HepG2 (cell line): ENCODE measurements around the gene GRB10. TPM values are rescaled to one million over a fixed set of nuclear protein-coding genes. Genes with fewer than 3 reads are reported as not detected.

Source experiments
- ATAC-seq: fragments of 200-7000 bp; cut with Tn5 transposase; 3 replicates; pipeline ENCODE4 v1.9.1; 2020; ENCODE audit warnings: mild to moderate bottlenecking, moderate library complexity
- BruUV-seq: library from RNA; stranded (reverse); fragments of 400-500 nt; replicated peaks from 2 replicates; lab custom pipeline; 2021; lab: Mats Ljungman, UMichigan
- CTCF ChIA-PET: fragments of 300-600 bp; formaldehyde crosslinking; extraction: SDS; loops from one replicate; lab custom pipeline; 2021; ENCODE audit warnings: low total read pairs, inconsistent platforms, low intra/inter-chr PET ratio; lab: Yijun Ruan, JAX
- POLR2A ChIA-PET: fragments of 350-600 bp; sonication (Branson Sonifier 250); formaldehyde crosslinking; loops from one replicate; lab custom pipeline; 2020; ENCODE audit warnings: antibody characterized with exemption, inconsistent platforms; lab: Yijun Ruan, JAX
- DNase-seq: peaks from one replicate; pipeline ENCODE4 v3.0.0-alpha.2; 2015; ENCODE audit warnings: low spot score
- FAIRE-seq: peaks from 3 replicates; lab custom pipeline; 2011; peaks lifted over from hg19 to GRCh38; lab: Jason Lieb, UNC
- H2AFZ ChIP-seq: one replicate; pipeline ENCODE4 v1.6.1; 2011; ENCODE audit warnings: low read length, inconsistent platforms
- H3K27ac ChIP-seq: fragments of 300-600 bp; 3 replicates; pipeline ENCODE4 v1.8.0; 2011; ENCODE audit warnings: mixed run types, mild to moderate bottlenecking, mixed read lengths, low read length, inconsistent platforms; ENCODE audit not compliant: insufficient read depth; ENCODE audit errors: extremely low read length
- H3K27me3 ChIP-seq, 2 experiments: fragments of 200-600 bp in 1 of 2; 2 replicates in 1 of 2; 3 replicates in 1 of 2; pipeline versions ENCODE4 v1.6.0 to v1.8.0; 2011; ENCODE audit warnings: low read length in 2 of 2, mild to moderate bottlenecking in 2 of 2, moderate library complexity in 2 of 2, inconsistent platforms in 1 of 2; ENCODE audit not compliant: insufficient read depth in 2 of 2, control insufficient read depth in 1 of 2
- H3K36me3 ChIP-seq, 2 experiments: fragments of 200-600 bp in 1 of 2; replicated peaks in 1 of 2; 2 replicates in 1 of 2; 3 replicates in 1 of 2; pipeline versions ENCODE4 v1.5.1 to v1.8.0; 2011; ENCODE audit warnings: low read length in 2 of 2, inconsistent platforms in 1 of 2; ENCODE audit not compliant: insufficient read depth in 2 of 2, control insufficient read depth in 1 of 2
- H3K4me1 ChIP-seq: 2 replicates; pipeline ENCODE4 v1.5.1; 2012; ENCODE audit warnings: low read length, inconsistent platforms; ENCODE audit not compliant: insufficient read depth
- H3K4me2 ChIP-seq: 2 replicates; pipeline ENCODE4 v1.6.0; 2011; ENCODE audit warnings: low read depth, low read length, inconsistent platforms
- H3K4me3 ChIP-seq, 3 experiments: fragments of 200-600 bp in 1 of 3; sonication (generic), shearing (Covaris generic) in 1 of 3; replicated peaks in 1 of 3; 2 replicates each; pipeline ENCODE4 v1.5.1; 2011 to 2016; ENCODE audit warnings: low read length in 3 of 3, inconsistent platforms in 2 of 3, low read depth in 2 of 3, mild to moderate bottlenecking in 2 of 3, control low read depth in 1 of 3, mixed read lengths in 1 of 3; ENCODE audit not compliant: insufficient read depth in 1 of 3
- H3K79me2 ChIP-seq: one replicate; pipeline ENCODE4 v1.6.1; 2011; ENCODE audit warnings: low read length, inconsistent platforms; ENCODE audit not compliant: insufficient read depth
- H3K9ac ChIP-seq: 2 replicates; pipeline ENCODE4 v1.6.0; 2011; ENCODE audit warnings: mild to moderate bottlenecking, low read depth, low read length, inconsistent platforms; ENCODE audit not compliant: insufficient read depth
- H3K9me3 ChIP-seq: 2 replicates; pipeline ENCODE4 v1.5.1; 2012; ENCODE audit warnings: mild to moderate bottlenecking, low read length
- H4K20me1 ChIP-seq: 2 replicates; pipeline ENCODE4 v1.6.0; 2011; ENCODE audit warnings: inconsistent platforms, mild to moderate bottlenecking, low read length, moderate library complexity; ENCODE audit not compliant: insufficient read depth
- CHCHD3 ChIP-seq: sonication (generic); formaldehyde crosslinking; IDR thresholded peaks from 2 replicates; pipeline ENCODE4 v1.8.0; 2022; ENCODE audit warnings: mild to moderate bottlenecking, missing genetic modification reagents, moderate library complexity
- ETS1 ChIP-seq: sonication (generic); formaldehyde crosslinking; IDR thresholded peaks from 2 replicates; pipeline ENCODE4 v1.4.0; 2020; ENCODE audit warnings: missing genetic modification reagents
- GTF2F1 ChIP-seq: fragments of 150-350 bp; IDR thresholded peaks from 2 replicates; pipeline ENCODE4 v1.6.1; 2014; ENCODE audit warnings: low read length
- KLF6 ChIP-seq: IDR thresholded peaks from 2 replicates; pipeline ENCODE4 v1.8.0; 2016; ENCODE audit warnings: missing biosample characterization, missing genetic modification reagents
- PAF1 ChIP-seq: IDR thresholded peaks from 2 replicates; pipeline ENCODE4 v1.6.1; 2016; ENCODE audit warnings: missing genetic modification reagents, missing compliant biosample characterization
- RAD21 ChIP-seq: fragments of 450-650 bp; formaldehyde crosslinking; IDR thresholded peaks from 2 replicates; pipeline ENCODE4 v1.5.0; 2020; ENCODE audit warnings: mild to moderate bottlenecking
- SSRP1 ChIP-seq: IDR thresholded peaks from 2 replicates; pipeline ENCODE4 v1.6.1; 2016; ENCODE audit warnings: control low read depth
- ZBTB44 ChIP-seq: sonication (generic); formaldehyde crosslinking; IDR thresholded peaks from 2 replicates; pipeline ENCODE4 v1.4.0; 2020; ENCODE audit warnings: missing genetic modification reagents
- ZNF207 ChIP-seq: fragments of 450-650 bp; IDR thresholded peaks from 2 replicates; pipeline ENCODE4 v1.6.1; 2016; ENCODE audit warnings: antibody characterized with exemption, borderline replicate concordance
- ZNF430 ChIP-seq: sonication (generic); formaldehyde crosslinking; IDR thresholded peaks from 2 replicates; pipeline ENCODE4 v1.9.0; 2021; ENCODE audit warnings: mild to moderate bottlenecking, missing genetic modification reagents
- ZNF460 ChIP-seq: sonication (generic); formaldehyde crosslinking; IDR thresholded peaks from 2 replicates; pipeline ENCODE4 v1.5.1; 2020; ENCODE audit warnings: missing genetic modification reagents, mild to moderate bottlenecking, borderline replicate concordance
- ZNF740 ChIP-seq: sonication (generic); formaldehyde crosslinking; IDR thresholded peaks from 2 replicates; pipeline ENCODE4 v1.4.0; 2020; ENCODE audit warnings: missing genetic modification reagents
- ZNF781 ChIP-seq: sonication (generic); formaldehyde crosslinking; IDR thresholded peaks from 2 replicates; pipeline ENCODE4 v1.5.1; 2020; ENCODE audit warnings: borderline replicate concordance, mild to moderate bottlenecking, missing genetic modification reagents; ENCODE audit errors: not compliant biosample characterization
- WGBS: methylation state at CpG from one replicate; pipeline ENCODE4 v1.1.6; 2017; ENCODE audit warnings: low lambda C conversion rate; 5-methylcytosine and 5-hydroxymethylcytosine counted together
- in situ Hi-C: cut with HindIII; loops from 2 replicates; pipeline ENCODE4 v1.10.0; 2017; ENCODE audit warnings: low pct_unique_long_range_greater_than_20kb; ENCODE audit not compliant: extremely low pct_ligation_motif_present
- intact Hi-C: fragments of 100-400 bp; cut with micrococcal nuclease; formaldehyde crosslinking; loops from one replicate; pipeline ENCODE4 v1.10.0; 2022; ENCODE audit not compliant: unreplicated experiment
- polyA plus RNA-seq, 8 experiments: library from polyadenylated mRNA; depleted of rRNA in 3 of 8; stranded (reverse) in 7 of 8; unstranded in 1 of 8; fragments of >200 nt; fragmentation: Illumina TruSeq in 4 of 8; extraction: Trizol in 4 of 8; gene quantifications; 2 replicates each; pipeline versions ENCODE4 v1.2.1 to v1.2.3, GENCODE V29; 2011 to 2016; ENCODE audit warnings: low read depth in 4 of 8, missing spikeins in 1 of 8, mixed read lengths in 1 of 8; ENCODE audit not compliant: insufficient read depth in 1 of 8
- total RNA-seq, 5 experiments: library from RNA; depleted of rRNA; stranded (reverse); fragments of >200 nt; fragmentation: Illumina TruSeq; extraction: Trizol; gene quantifications; 2 replicates each; pipeline ENCODE4 v1.2.3, GENCODE V29; 2016; ENCODE audit warnings: low read depth in 1 of 5
- TF ChIP-seq, protein P1 (sequence below), 2 experiments: sonication (generic) in 1 of 2; formaldehyde crosslinking in 1 of 2; IDR thresholded peaks; 2 replicates each; pipeline versions ENCODE4 v1.5.1 to v1.6.1; 2011 to 2020; ENCODE audit warnings: borderline replicate concordance in 1 of 2, low read depth in 1 of 2, low read length in 1 of 2, mild to moderate bottlenecking in 1 of 2, missing genetic modification reagents in 1 of 2, moderate library complexity in 1 of 2
- TF ChIP-seq, protein P2 (sequence below): sonication (generic); formaldehyde crosslinking; IDR thresholded peaks from 2 replicates; pipeline ENCODE4 v1.5.0; 2020; ENCODE audit warnings: mild to moderate bottlenecking, missing genetic modification reagents

Gene GRB10
- total and polyA plus RNA-seq, 2 of the 13 experiments (the other 11 are each of a cell fraction or from before 2014, with no cell fraction given) = 4.0 to 6.8 TPM

DNA sequence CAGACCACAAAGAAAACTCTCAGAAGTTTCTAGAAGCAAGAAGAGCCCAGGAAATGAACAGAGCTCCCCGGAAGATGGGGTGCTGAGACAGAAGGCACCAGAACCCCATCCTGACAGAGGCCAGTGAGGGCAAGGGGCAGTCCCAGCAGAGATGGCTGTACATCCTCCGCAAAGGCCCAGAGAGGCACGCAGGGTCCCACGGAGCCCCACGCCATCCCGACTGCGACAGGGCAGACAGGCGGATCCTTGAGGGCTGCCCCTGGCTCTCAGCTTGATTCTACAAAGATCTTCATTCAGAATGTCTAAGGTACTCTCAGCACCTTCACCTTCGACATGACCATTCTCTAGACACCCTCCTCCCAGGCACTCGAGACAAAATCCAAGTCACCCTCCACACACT is 109.6 kb downstream of the GRB10 start (continued):
- TF ChIP-seq, protein P1, sequence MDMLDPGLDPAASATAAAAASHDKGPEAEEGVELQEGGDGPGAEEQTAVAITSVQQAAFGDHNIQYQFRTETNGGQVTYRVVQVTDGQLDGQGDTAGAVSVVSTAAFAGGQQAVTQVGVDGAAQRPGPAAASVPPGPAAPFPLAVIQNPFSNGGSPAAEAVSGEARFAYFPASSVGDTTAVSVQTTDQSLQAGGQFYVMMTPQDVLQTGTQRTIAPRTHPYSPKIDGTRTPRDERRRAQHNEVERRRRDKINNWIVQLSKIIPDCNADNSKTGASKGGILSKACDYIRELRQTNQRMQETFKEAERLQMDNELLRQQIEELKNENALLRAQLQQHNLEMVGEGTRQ (IDR thresholded peaks at IDR 0.05; ENCODE audit: low read depth, low read length) = no peak
- TF ChIP-seq, protein P1 (CRISPR knock-in tag; IDR thresholded peaks at IDR 0.05; ENCODE audit: borderline replicate concordance) = no peak
- TF ChIP-seq CHCHD3 (CRISPR knock-in tag) = no peak
- TF ChIP-seq ETS1 (CRISPR knock-in tag) = no peak
- no peak for TF ChIP-seq GTF2F1
- TF ChIP-seq PAF1 (CRISPR knock-in tag) = no peak
- TF ChIP-seq SSRP1 = no peak
- no peak for TF ChIP-seq ZNF430 (CRISPR knock-in tag)
- no peak for TF ChIP-seq ZNF781 (CRISPR knock-in tag)

DNA sequence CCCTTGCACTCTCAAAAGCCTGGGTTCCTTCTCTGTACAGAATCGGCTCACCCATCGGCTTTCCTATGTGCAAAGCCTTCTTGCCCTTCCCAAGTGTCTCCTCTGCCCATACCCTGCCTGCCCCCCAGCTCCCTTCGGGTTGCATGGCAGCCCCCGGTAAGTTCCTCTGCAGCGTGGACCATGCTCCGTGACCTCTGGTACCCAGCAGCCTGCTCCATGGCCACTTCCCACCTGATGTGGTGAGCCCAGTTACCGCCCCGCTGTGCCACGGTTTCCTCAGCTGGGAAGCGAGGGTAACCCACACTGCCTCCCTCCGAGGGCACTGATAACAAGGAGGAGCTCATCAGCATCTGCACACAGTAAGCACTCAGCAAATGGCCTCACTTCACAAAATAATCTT is 110.7 kb downstream of the GRB10 start:
- no peaks in the 10 kb centered on the region for H3K79me2 ChIP-seq
- no peak overlapping the region for H3K4me2 ChIP-seq
- no peaks in the 10 kb centered on the region for H3K9me3 ChIP-seq
- no peaks in the 10 kb centered on the region for H3K36me3 ChIP-seq
- no peak for ATAC-seq
- H3K27me3 ChIP-seq = no peaks in the 10 kb centered on the region
- 74% methylated on average over 11 of the region's 11 CpGs for WGBS
- no peak overlapping the region for H3K27ac ChIP-seq
- H3K4me3 ChIP-seq = no peak overlapping the region
- no peak for DNase-seq
- FAIRE-seq = no peak
- BruUV-seq = no TSS peak
- H4K20me1 ChIP-seq = no peaks in the 10 kb centered on the region
- no peak overlapping the region for H2AFZ ChIP-seq
- CTCF ChIA-PET = no interaction called here
- H3K4me1 ChIP-seq = peaks cover 7% of the 10 kb centered on the region
- intact Hi-C loops (no loop called here), in situ Hi-C loops (no loop called here)
- POLR2A ChIA-PET = no interaction called here
- H3K9ac ChIP-seq = no peak overlapping the region
- TF ChIP-seq ZBTB44 (CRISPR knock-in tag) (no peak), ZNF207 (no peak), RAD21 (CRISPR knock-in tag) (no peak), KLF6 (CRISPR knock-in tag) (no peak), ZNF740 (no peak), ZNF460 (no peak)
- TF ChIP-seq, protein P2, sequence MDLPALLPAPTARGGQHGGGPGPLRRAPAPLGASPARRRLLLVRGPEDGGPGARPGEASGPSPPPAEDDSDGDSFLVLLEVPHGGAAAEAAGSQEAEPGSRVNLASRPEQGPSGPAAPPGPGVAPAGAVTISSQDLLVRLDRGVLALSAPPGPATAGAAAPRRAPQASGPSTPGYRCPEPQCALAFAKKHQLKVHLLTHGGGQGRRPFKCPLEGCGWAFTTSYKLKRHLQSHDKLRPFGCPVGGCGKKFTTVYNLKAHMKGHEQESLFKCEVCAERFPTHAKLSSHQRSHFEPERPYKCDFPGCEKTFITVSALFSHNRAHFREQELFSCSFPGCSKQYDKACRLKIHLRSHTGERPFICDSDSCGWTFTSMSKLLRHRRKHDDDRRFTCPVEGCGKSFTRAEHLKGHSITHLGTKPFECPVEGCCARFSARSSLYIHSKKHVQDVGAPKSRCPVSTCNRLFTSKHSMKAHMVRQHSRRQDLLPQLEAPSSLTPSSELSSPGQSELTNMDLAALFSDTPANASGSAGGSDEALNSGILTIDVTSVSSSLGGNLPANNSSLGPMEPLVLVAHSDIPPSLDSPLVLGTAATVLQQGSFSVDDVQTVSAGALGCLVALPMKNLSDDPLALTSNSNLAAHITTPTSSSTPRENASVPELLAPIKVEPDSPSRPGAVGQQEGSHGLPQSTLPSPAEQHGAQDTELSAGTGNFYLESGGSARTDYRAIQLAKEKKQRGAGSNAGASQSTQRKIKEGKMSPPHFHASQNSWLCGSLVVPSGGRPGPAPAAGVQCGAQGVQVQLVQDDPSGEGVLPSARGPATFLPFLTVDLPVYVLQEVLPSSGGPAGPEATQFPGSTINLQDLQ = no peak
